Measurements from ENCODE around the gene GIMAP5. TPM values are rescaled to one million over a fixed set of nuclear protein-coding genes. Genes with fewer than 3 reads are reported as not detected.

GIMAP5 gene
- total and polyA plus RNA-seq, 2 of the 13 experiments (the other 11 are each of a cell fraction or from before 2014, with no cell fraction given): not detected

GRCh38 chr7:150748376-150748775, 11.2 kb downstream of the GIMAP5 start (continued):
- TF ChIP-seq PATZ1 (CRISPR knock-in tag; IDR thresholded peaks at IDR 0.05): no peak
- no peak for TF ChIP-seq MAF1 (CRISPR knock-in tag; IDR thresholded peaks at IDR 0.05; ENCODE audit: borderline replicate concordance)
- TF ChIP-seq MAZ (IDR thresholded peaks at IDR 0.05; ENCODE audit: borderline replicate concordance, low read depth, low read length): no peak
- no peak for TF ChIP-seq MAZ (CRISPR knock-in tag; IDR thresholded peaks at IDR 0.05; ENCODE audit: low read depth)
- no peak for TF ChIP-seq EED (CRISPR knock-in tag; IDR thresholded peaks at IDR 0.05)
- no peak for TF ChIP-seq ZHX1 (CRISPR knock-in tag; IDR thresholded peaks at IDR 0.05; ENCODE audit: low read depth)
- no peak for TF ChIP-seq SRSF1 (optimal IDR thresholded peaks at IDR 0.05; ENCODE audit: low read depth, low read length)
- no peak for TF ChIP-seq PAF1 (CRISPR knock-in tag; IDR thresholded peaks at IDR 0.05)
- no peak for TF ChIP-seq IRF9 (CRISPR knock-in tag; IDR thresholded peaks at IDR 0.05; ENCODE audit: borderline replicate concordance)
- no peak for TF ChIP-seq ARHGAP35 (CRISPR knock-in tag; IDR thresholded peaks at IDR 0.05; ENCODE audit: borderline replicate concordance)
- TF ChIP-seq DNMT1 (CRISPR knock-in tag; IDR thresholded peaks at IDR 0.05): no peak
- no peak for TF ChIP-seq RXRB (CRISPR knock-in tag; IDR thresholded peaks at IDR 0.05; ENCODE audit: borderline replicate concordance)
- TF ChIP-seq ZNF317 (CRISPR knock-in tag; IDR thresholded peaks at IDR 0.05): no peak
- TF ChIP-seq CEBPZ (IDR thresholded peaks at IDR 0.05; ENCODE audit: low read length): no peak
- TF ChIP-seq KLF13 (CRISPR knock-in tag; IDR thresholded peaks at IDR 0.05): no peak
- no peak for TF ChIP-seq ZNF280D (CRISPR knock-in tag; IDR thresholded peaks at IDR 0.05)
